ENCODE measurements around the gene SPOCK3.
"Not testable (repeated sequence)": the region's sequence is repeated elsewhere in the genome, so short reads cannot be mapped to it uniquely, and the experiment has no call there.

Gene SPOCK3

DNA sequence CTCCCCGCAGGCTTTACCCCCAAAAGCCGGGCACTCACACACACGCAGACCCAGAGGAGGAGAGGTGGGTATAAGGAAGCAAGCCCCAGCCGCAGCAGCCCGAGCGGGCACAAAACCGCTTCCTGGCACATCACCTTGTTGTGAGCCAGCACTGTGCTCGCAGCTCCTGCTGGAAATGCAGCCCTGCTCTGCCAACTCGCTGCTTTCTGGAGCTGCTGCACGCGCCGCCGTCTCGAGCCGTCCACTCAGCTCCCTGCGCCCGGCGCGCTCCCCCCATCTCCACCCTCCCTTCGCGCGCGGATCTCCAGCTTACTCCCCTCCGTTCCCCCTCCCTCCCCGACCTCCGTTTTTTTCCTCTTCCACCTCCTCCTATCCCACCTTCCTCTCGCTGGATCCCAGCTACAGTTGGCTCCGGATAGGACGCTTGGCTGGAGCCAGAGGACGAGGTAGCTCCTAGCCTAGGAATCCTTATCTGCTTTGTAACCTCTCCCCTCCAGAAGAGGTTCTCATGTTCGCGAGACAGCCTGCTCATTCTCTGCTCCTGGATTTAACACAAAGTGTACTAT lies at the start of gene SPOCK3:
Gene SPOCK3, minus strand, starts transcription at position 179 of the 566 bp plus-strand sequence.
- DNase-seq (ENCODE audit: low read depth in 1 of 2, low spot score in 1 of 2) = no peak

DNA sequence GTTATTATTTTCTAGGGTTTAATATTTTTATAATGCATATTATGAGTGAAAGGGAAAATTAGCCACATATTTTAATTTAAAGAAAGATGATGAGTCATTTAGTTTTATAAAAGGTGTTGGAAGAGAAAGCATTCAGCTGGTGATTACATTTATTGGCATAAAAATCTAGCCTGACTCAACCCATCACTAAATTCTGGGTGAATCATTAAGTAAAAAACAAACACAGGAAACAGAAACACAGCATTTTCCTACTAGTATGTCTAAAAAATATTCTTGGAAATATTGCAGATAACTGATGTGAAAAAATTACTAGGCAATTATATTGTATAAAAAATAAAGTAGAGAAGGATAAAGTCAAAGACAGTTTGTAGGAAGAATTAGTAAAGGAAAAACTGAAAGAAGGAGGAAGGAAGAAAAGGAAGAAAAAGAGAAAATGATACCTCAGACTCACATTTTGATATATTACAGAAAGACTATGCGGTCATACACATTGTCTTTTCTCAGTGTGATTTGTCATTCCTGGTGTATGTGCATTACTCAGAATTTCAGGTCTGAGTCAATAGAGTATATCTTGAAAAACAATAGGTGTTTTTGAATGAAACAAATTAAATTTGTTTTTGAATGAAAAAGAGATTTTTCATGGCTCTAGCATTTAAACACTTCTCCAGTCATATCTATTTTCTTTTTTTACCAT lies 48.0 kb upstream of the SPOCK3 start:
- DNase-seq (ENCODE audit: low read depth in 1 of 2, low spot score in 1 of 2) = no peak

DNA sequence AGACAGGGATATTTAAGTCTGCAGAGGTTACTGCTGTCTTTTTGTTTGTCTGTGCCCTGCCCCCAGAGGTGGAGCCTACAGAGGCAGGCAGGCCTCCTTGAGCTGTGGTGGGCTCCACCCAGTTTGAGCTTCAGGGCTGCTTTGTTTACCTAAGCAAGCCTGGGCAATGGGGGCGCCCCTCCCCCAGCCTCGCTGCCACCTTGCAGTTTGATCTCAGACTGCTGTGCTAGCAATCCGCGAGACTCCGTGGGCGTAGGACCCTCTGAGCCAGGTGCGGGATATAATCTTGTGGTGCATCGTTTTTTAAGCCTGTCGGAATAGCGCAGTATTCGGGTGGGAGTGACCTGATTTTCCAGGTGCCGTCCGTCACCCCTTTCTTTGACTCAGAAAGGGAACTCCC lies 47.3 kb upstream of the SPOCK3 start:
- not testable (repeated sequence) for DNase-seq (ENCODE audit: low read depth in 1 of 2, low spot score in 1 of 2)

DNA sequence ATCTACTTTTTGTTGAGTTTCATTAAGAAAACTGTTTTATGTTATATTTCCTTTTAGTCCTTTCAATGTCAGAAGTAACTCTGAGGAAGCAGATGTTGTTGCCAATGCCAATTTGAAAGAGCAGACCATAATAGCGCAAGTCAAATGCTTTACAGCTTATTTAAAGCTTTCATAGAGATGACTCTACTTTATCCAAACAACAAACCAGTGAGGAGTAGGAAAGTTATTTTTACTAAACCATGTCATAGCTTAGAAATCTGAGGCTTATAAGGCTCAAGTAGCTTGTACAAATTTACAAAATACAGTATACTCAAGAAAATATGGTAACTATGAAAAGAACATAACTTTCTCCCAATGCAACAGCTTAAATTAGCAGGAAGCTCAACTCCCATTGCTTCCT lies 40.1 kb upstream of the SPOCK3 start:
- no peak for DNase-seq (ENCODE audit: low read depth in 1 of 2, low spot score in 1 of 2)

DNA sequence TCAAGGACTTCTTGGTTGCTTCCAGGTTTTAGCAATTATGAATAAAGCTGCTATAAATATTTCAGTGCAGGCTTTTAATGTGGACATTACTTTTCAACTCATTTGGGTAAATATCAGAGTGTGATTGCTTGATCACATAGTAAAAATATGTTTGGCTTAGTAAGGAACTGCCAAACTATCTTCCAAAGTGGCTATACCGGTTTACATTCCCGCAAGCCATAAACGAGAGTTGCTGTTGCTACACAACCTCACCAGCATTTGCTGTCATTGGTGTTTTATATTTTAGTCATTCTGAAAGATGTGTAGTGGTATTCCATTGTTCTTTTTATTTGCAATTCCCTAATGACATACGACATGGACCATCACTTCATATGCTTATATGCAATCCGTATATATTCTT lies 30.9 kb upstream of the SPOCK3 start:
- DNase-seq (ENCODE audit: low read depth in 1 of 2, low spot score in 1 of 2) = no peak

DNA sequence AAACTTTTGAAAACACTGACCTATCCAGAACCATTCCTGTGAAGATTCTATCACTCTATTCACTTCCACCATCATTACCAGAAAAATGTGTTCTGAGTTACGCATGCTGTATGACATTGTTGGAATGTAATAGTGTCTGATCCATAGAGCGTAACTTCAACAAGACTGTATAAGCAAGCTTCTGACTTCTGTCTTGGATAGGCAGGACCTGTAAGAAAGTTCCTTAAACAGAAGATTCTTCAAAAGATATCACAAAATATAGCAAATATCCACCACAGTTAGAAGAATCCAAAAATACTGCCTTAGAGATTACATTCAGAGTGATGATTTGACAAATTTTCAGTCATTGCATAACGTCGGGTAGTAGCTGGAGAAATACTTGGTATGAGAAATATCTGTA lies 14.0 kb upstream of the SPOCK3 start:
- no peak for DNase-seq (ENCODE audit: low read depth in 1 of 2, low spot score in 1 of 2)

DNA sequence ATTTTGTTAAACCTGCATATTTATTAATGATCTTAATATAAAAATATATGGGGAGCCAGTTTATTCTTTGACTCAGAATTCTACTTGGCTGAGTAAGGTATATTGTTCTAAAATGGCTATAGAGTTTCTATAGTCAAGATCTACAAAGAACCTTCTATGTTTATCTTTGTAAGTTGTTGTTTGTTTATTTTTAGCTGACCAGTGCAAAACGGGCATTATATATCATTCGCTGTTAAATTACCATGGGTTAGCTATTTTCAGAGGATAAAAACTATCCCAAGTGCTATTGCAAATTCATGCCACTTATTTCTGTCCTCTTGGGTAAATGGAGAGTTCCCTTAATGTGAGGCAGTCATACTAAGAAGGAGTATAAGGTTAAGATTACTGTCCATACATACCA lies 5.3 kb upstream of the SPOCK3 start:
- no peak for DNase-seq (ENCODE audit: low read depth in 1 of 2, low spot score in 1 of 2)

DNA sequence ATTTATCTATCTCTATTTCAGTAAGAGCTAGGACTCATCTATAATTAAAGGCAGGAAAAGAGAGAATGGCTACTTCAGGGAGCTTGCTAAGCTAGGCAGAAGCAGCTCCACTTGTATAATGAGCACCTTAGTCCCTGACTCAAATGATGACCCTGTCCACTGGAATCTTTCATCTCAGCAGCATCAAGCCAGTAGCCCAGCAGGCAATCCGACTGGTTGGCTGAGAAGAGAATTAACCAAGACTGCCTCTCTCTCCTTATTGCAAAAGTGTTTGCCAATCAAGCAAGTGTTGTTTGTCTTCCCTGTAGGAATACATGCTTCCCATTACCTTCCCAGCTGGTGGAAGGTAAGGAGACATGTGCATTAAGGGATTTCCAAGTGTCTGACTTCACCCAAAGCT lies 3.9 kb upstream of the SPOCK3 start:
- no peak for DNase-seq (ENCODE audit: low read depth in 1 of 2, low spot score in 1 of 2)

DNA sequence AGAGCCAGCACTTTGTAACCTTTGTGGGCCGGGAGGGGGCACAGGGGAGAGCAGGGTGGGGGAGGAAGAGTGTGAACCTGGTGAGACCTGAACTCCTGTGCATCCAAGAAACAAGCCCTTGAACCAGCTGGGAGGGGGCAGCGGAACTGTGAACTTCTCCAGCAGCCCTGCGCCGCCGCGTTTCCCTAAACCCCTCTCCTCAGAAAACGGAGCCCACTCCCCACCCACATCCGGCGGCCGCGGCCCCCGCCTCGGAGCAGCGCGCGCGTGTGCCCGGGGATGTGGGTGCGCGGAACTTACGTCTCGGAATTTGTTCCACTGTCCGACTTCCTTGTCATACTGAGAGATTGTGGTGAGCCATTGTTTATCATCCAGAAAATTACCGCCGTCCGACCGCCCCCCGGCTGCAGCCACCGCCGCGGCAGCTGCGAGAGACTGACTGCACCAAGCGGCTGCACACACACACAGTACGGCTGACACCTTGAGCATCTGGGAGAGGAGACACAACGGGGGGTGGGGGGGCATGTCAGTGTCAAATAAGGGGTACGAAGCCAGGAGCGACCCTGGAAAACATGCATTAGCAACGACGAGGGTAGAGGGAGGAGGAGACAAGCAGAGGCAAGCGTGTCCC lies 494 bp downstream of the SPOCK3 start:
- no peak for DNase-seq (ENCODE audit: low read depth in 1 of 2, low spot score in 1 of 2)

DNA sequence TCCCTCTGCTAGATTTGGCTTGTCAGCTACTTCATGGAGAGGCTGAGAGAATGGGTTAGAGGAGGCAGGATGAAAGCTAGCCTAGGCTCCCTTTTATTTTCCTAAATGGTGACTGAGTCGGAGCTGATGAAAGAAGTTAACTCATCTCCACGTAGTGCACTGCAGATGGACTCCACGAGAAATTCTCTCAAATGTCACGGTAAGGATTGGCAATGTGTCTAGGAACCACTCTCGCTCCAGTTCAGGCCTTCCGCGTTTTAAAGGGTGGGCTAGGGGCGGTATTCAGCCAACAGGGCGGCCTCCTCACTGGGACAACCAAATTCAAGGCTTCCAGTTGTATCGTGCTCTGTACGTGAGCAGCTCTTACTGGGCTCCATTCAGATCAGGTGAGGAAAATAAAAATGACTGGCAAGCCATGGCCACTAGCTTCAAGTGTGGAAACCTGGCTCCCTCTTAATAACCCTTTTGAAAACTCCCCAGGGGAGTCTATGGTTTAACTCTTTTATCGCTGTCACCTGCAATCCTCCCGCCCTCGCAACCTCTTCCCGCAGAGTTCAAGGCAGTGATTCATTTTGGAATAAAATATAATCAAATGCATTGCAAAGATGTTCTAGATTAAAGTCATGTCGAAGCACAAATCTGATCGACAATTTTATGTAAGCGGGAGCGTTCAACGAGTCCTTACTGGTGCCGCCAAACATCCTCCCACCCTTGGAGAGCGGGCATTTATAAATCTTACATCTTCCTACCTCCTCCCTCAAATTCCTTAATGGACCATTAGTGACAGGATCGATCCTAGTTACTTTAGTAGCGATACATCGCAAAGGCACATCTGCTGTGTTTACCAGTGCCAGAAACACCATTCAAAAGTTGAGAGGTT lies 1.2 kb downstream of the SPOCK3 start:
- no peak for DNase-seq (ENCODE audit: low read depth in 1 of 2, low spot score in 1 of 2)

DNA sequence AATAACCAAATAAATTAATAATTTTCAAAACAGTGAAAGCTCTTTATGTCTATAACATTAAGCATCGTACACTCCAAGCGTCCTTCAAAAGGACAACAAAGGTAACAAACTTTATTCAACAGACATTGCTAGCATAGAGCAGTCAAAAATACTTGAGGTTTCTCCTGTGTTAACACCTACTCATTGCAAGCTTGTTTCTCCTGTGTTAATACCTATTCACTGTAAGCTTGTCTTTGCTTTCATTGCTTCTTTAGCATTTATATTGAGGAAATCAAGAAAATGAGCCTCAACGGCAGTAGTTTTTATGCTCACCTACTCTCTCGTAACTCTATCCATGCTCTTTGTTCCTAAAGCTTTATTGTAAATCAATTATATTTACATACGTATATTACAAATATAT lies 3.5 kb downstream of the SPOCK3 start:
- DNase-seq (ENCODE audit: low read depth in 1 of 2, low spot score in 1 of 2) = no peak

DNA sequence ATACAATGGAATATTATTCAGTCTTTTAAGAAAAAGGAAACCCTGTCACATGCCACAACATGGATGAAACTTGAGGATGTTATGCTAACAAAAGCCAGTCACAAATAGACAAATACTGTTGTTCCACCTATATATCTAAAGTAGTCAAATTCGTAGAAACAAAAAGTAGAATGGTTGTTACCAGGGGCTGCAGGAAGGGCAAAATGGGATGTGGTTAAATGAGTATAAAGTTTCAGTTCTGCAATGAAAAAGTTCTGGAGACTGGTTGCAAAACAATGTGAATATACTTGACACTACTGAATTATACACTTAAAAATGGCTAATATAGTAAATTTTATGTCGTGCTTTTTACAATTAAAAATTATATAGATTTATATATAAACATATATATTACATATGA lies 12.2 kb downstream of the SPOCK3 start:
- DNase-seq (ENCODE audit: low read depth in 1 of 2, low spot score in 1 of 2) = no peak

DNA sequence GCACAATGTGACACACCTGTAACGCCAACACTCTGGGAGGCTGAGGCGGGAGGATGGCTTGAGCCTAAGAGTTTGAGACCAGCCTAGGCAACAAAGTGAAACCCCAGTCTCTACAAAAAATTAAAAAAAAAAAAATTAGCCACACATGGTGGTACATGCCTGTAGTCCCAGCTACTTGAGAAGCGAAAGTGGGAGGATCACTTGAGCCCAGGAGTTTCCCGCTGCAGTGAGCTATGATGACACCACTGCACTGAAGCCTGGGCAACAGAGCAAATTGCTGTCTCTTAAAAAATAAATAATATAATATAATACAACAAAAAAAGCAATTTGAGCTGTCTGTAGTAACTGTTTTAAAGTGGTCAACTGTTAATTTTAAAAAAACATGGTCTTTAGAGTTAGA lies 13.2 kb downstream of the SPOCK3 start:
- no peak for DNase-seq (ENCODE audit: low read depth in 1 of 2, low spot score in 1 of 2)

DNA sequence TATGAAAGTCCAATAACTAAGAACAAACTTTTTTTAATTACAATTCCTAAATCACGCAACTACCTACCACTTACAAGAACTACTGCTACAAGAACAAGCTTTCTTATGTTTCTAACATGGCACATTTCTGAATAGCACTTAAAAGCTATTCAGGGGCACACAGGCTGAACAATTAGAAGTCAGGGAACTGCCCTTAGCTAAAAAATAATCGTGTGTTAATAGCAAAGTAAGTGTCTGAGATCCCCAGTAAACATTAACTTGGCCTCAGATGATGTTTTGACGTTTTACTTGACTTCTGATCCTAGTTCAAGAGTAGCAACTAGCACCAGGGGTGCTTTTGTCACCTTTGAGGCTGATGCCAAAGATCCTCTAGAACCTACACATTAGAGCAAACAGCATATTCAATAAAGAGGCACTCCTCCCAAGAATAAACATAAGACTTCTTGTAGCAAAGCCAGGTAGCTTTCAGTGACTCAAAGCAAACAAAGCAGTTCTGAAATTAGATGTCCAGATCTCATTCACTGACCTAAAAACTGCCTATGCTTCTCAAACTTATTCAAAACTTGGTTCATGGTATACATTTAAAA lies 16.2 kb downstream of the SPOCK3 start:
- no peak for DNase-seq (ENCODE audit: low read depth in 1 of 2, low spot score in 1 of 2)

DNA sequence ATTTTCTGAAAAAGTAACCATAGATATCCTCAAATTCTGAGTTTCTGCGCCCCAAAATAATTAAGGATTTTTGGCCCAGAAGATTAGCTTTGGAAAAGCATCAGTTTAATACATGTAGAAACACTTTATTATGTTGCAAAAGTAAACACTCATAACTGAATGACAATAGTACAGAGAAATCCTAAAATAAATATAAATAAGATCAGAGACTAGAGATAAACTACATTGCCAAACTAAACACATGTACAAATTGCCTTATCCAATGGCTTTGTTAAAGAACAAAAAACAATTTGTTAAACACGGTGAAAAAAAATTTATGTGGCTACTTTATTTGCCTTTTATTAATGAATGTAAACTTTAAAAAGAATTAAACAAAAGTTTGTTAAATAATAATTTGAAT lies 17.5 kb downstream of the SPOCK3 start:
- DNase-seq (ENCODE audit: low read depth in 1 of 2, low spot score in 1 of 2) = no peak

DNA sequence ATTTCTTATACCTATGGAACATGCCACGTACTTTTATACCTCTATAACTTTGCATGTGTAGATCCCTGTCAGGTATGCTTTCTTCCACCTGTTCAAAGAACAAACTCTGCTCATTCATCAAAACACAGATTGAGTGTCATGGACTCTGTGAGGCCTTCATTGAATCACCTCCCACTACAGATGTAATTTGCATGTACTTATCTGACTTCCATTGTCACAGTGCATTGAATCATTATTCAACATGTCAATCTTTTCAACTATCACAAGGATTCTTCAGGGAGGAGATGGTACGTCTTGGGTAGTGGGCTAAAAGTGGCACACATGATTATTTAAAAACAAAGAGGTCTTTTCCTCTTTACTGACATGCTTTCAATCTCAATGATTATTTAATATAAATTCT lies 24.1 kb downstream of the SPOCK3 start:
- no peak for DNase-seq (ENCODE audit: low read depth in 1 of 2, low spot score in 1 of 2)

DNA sequence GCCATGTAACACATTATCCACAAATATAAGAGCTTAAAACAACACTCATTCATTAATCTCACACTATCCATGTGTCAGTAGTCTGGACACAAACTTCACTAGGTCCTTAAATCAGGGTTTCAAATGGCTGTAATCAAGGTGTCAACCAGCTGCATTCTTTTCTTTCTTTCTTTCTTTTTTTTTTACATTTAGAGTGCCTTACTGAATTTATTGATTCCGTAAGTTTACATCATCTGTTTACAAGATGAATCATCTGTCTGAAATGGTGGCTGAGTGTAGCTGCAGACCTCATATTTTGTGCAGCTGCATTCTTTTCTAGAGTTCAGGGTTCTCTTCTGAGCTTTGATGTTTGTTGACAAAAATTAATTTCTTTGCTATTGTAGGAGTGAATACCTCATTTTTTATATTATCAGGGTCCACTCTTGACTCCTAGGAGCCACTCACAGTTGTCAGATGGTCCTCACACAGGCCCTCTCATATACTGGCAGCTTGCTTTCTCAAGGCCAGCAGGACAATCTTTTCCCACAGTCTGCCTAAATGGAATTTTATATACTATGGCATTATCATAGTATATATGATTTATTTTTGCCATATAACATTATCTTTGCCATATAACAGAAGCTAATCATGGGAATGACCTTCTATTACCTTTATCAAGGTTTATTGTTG lies 37.8 kb downstream of the SPOCK3 start:
- no peak for DNase-seq (ENCODE audit: low read depth in 1 of 2, low spot score in 1 of 2)

DNA sequence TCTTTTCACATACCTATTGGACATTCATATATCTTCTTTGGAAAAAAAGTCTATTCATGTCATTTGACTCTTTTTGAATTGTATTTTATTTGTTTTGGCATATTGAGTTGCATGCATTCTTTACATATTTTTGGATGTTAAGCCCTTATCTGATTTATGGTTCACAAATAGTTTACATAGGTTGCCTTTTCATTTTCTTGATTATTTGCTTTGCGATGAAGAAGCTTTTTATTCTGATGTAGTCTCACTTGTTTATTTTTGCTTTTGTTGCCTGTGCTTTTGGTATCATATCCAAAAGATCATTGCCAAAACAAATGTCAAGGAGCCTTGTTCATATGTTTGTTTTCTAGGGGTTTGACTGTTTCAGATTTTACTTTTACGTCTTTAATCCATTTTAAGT lies 43.9 kb downstream of the SPOCK3 start:
- no peak for DNase-seq (ENCODE audit: low read depth in 1 of 2, low spot score in 1 of 2)

DNA sequence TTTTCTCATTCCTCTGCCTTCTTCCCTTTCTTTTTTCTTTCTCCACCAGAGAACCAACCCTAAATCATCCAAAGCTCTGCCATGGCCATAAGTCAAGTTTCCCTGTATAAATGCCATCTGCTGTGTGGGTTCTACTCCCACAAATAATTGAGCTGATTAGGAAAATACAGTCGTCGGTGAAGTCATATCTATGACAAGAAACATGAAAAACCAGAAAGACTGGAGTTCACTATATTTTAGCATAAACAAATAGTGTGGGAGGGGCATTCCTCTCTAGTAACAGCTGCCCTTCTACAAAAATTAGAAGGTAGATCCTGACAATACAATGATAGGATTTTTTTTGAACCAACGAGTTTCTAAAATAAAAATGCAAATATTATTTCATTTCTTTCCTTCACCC lies 48.8 kb downstream of the SPOCK3 start:
- no peak for DNase-seq (ENCODE audit: low read depth in 1 of 2, low spot score in 1 of 2)

DNA sequence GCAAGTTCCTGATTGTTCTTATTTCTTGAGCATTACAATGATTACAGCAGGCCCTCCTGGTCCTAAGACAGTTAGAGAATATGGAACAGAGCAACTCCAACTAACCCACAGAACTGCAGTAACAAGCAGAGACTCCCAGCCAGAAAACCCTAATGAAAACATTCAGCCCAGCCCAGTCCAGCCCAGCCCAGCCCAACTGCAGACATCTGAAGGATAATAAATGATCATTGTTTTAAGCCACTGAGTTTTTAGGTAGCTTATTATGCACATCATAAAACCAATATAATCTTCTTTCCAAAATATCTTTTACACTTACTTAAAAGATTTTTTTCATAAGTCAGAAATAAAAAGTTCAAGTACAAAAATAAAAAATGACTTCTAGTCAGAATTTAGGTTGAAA lies 51.3 kb downstream of the SPOCK3 start:
- DNase-seq (ENCODE audit: low read depth in 1 of 2, low spot score in 1 of 2) = no peak

DNA sequence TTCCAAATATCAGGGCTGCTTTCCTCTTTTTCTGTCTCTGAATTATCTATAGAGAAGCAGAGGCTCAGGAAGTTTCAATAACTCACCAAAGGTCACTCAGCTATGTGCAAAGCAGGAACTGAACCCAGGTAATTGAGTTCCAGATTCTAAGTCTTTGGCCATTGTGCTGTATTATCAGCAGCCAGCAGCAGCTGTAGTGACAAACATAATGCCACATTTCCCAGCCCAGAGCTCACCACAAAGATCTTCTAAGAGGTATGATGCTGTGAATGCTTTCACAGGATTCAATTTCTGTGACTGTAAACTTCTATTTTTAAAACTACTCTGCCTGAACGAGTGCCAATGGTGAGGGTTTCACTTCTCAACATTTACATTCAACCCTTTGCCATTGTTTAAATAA lies 56.4 kb downstream of the SPOCK3 start:
- DNase-seq (ENCODE audit: low read depth in 1 of 2, low spot score in 1 of 2) = no peak
